HG03103 (cell line): ENCODE measurements around the gene BATF.

Experiments used
- ATAC-seq: cut with Tn5 transposase; IDR thresholded peaks from one replicate; pipeline ENCODE4 v1.9.1; 2021; ENCODE audit warnings: low read depth; ENCODE audit not compliant: unreplicated experiment

Gene BATF

DNA sequence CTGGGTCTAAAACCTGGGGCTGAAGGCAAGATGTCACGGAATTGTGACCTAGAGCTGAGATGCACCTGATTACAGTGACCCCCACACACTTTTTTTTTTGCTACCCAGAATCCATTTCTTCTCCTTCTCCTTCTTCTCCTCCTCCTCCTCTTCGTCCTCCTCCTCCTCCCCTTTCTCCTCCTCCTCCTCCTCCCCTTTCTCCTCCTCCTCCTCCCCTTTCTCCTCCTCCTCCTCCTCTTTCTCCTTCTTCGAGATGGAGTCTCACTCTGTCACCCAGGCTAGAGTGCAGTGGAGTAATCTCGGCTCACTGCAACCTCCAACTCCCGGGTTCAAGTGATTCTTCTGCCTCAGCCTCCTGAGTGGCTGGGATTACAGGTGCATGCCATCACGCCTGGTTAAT, 36.8 kb downstream of the BATF start:
- no peak for ATAC-seq

DNA sequence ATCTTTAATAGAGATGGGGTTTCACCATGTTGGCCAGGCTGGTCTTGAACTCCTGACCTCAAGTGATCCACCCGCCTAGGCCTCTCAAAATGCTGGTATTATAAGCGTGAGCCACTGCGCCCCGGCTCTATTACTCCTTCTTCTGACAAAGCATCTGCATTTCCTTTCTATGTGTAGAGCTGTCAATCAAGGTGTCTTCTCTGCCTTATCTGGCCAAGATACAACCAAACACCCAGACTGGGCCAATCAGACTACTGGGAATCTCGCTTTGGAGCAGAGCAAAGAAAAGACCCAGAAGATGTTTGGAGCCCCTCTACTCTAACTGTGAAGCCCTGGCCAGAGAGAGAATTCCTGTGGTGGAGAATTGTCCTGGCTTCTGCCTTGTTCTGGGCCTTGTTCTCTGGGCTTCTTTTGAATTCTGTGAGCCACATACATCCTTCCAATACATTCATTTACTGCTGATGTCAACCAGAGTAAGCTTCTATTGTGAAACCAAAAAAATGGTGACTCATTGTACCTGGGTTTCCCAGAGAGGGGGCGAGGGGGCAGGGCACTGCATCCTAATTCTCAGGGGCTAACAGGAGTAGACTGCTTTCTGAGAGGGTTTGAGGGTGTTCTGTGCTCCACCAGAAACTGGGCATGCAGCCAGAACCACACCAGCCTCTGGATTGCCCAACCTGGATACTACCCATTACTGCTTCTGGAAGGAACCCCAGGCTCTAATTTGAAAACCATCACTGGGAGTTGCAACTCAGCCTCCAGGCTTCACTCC, 37.4 kb downstream of the BATF start:
- no peak for ATAC-seq

DNA sequence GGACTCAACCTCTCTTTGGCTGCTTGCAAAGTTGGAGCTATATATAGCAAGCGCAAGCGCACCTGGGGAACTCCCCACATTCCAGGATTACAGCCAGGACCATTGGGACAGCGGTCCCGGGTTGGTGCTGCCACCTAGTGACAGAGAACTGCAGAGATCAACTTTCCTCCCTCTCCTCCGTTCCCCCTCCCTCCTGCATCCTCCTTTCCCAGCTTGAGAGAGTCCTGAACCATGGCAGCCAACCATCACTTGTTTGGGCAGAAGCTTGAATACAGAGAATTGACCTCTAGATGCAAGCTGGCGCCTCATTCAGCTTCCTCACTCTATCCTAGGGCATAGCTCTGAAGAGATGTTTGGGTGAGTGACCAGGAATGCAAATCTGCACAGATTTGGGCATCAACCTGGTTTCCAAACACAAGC, 38.8 kb downstream of the BATF start:
- no peak for ATAC-seq

DNA sequence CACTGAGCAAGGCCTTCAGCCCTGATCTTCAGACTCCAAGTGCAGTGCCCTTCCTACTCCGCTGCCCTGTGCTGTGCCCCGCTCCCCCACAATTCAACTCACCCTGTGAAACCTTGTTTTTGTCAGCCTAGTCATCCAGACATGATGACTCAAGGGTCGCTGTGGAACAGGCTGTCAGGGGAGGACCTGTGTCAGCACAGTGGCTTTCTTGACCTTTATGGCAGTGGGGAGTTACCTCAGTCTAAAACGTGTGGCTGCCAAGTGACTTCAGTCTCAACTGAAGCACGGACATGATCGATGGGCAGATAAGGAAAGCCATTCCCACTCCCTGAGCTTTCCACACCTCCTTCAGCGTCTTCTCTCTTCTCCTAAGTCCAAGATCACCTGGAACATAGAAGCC, 39.8 kb downstream of the BATF start:
- no peak for ATAC-seq

DNA sequence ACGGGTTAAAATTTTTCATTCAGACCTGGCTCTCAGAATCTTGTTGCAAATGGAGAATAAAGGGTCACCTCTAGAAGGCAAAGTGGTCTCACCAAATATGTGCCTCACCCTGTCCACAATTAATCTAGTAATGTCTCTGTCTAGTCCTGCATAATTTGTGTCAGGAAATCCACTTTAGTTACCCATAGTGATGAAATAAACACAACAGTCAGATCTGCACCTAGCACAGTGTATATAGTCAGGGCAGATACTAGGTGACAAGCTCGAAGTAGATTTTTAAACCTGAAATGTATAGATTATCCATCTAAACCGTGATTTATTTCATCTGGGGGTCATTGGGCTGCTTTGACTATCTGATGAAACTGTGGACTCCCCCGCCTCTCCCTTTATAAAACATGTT, 40.2 kb downstream of the BATF start:
- ATAC-seq: no peak

DNA sequence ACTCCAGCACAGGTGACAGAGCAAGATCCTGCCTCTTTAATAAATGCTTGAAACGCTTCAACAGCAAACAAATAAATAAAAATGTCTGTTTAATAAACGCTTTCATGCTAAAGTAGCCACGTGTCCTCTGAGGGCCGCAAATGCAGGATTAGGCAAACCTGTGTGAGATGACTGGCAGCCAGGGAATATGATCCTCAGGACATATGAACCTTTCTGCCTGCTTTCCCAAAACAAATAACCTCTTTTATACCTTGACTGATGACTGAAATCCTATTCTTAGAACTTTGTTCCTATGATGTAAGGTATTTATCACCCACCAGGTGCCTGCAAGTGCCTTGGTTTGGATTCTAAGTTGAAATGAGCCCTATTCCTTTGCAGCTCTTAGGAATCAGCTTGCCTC, 41.7 kb downstream of the BATF start:
- ATAC-seq: no peak

DNA sequence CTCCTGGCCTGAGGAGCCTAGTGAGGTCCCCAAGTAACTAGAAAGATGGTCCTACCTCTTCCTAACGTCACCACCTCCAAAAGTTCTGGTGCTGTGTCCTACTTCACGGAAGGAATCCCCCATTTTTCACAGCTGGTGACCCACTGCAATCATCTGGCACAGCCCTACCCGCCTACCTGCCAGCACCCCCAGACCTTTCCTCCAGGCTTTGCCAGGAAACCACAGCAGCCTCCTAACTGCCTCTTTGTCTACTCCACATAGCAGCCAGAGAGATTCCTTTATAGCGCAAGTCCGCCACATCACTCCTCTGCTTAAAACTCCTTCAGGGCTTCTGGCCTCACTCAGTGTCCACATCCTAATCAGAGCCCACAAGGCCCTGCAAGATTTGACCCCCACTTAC, 42.8 kb downstream of the BATF start:
- ATAC-seq: no peak

DNA sequence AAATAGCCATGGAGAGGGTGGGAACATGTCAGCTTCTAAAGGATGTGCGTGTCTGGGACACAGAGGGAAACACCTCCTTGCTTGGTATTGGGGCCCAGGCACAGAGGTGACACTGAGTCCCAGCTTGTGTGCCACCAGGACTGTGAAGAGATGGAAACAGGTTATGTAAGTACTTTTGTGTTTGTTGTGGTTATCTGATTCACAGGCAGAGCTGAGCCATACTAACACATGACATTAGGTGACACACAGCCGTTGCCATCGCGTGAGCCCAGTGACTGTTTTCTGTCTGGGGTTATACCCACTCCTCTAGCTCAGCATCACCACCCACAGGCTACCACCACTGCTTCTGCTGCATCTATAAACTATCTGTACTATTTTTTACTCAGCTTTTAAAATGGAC, 44.1 kb downstream of the BATF start:
- no peak for ATAC-seq

DNA sequence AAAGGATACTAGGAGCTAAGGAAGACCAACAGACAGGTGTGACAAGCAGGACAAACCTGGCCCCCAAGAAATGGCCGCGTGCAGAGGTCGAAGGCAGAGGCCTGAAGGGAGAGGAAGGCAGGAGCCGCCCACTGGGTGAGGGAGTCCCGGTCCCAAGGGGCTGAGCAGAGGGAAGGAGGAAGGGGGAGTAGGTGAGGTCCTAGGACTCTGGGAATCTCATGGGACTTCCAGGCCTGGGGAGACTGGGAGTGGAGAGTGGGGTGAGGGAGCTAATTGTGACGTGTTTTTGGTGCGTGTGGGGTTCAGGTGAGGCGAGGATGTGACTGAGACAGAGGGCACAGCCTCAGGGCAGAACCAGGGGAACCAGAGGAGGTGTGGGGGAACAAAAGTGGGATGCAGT, 44.5 kb downstream of the BATF start:
- ATAC-seq: no peak

DNA sequence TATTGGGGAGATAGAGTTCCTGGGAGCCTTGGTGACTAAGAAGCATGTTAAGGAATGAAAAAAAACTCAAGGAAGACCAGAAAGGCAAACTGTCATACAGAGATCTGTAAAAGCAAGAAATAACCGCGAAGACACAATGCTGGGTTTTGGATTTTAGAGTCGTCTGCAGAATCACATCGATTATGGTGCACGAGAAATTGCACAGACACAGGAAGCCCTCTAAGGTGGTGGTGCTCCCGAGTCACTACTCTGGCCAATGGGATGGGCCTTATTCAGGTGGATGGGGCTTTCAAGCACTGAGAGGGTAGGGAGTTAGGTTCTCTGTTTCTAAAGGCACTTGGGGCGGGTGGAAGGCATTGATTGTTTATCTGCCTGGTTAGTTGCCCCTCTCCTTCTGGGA, 45.9 kb downstream of the BATF start:
- ATAC-seq: no peak

DNA sequence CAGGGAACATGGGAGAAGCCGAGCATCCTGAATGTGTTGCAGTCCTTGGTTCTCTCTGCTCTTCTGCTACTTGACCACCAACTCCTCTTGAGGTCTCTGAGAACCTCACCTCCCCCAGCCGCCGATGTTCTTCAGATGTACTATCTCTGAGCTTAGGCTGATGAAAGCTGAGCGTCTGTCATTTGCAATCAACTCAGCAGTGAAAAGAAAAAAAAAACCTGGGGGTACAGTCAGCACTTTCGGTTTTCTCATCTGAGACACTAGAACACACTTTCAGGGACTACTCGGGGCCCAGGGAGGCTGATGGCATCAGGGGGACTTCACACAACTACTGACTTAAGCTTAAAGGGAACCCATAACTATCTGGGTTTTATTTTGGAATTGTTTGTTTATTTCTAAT, 46.5 kb downstream of the BATF start:
- ATAC-seq: no peak

DNA sequence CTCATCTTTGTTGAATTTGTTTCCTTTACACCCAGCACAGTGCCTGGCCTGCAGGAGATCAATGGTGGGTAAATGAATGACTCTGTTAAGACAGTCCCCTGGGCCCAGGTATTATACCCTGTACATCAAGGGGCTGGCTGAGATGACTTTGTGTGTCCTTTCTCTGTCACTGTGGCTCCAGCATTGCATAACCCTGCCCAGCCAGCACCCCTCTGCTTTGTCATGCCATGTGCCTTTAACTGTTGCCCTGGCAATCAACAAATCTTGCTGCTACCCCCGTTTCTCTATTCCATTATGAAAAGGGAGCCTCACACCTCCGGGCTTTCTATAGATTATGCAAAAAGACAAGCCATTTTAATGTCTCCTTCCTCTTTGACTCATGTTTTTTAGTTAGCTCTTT, 48.5 kb downstream of the BATF start:
- ATAC-seq: no peak

DNA sequence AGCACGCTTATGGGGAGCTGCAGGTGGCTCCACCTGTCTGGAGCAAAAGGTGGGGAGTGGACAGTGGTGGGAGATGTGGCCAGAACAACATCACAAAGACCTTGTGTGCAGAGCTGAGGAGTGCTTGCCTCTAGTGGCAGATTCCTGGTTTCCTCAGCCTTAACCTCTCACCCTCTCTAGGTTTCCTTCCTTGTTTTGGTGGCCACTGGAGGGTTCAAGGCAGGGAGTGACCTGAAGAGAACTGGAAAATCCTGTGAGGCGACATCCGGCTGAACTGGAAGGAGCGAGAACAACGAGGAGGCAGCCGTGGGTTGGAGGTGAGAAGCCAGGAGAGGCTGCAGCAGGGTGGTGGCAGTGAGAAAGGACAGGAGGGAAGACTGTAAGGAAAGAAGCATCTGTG, 49.8 kb downstream of the BATF start:
- no peak for ATAC-seq

DNA sequence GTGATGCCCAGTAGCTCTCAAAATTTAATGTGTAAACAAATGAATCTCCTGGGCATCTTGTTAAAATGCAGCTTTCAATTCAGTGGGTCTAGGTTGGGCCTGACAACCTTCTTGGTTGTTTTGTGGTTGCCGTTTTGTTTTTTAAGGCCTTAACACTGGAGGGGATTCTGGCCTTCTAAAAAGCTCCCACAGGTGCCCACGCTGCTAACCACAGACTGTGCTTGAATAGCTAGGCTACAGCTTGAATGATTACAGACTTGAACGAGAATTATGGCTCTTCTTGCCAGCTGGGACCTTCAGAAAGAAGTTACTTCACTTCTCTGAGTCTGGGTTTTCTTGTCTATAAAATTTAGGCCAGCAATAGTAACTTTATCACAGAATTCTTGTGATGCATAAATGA, 54.8 kb downstream of the BATF start:
- ATAC-seq: no peak

DNA sequence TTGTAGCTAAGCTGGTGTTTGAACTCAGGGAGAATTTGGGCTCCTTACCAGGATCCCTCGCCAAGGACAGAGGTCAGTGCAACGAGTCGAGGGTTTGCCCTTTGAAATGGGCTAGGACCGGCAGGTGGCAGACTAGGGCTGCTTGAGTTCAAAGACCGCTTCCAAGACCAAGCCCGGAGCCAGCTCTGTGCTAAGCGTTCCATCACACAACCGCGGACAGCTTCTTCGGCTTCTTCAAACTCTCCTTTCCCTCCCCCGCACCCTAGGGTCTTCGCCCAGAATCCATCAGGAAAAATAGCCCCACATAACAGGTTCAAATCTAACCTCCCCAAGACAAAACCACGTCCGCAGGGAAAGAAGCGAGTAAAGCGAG, 55.4 kb downstream of the BATF start:
- peak; percentile 81 for ATAC-seq

DNA sequence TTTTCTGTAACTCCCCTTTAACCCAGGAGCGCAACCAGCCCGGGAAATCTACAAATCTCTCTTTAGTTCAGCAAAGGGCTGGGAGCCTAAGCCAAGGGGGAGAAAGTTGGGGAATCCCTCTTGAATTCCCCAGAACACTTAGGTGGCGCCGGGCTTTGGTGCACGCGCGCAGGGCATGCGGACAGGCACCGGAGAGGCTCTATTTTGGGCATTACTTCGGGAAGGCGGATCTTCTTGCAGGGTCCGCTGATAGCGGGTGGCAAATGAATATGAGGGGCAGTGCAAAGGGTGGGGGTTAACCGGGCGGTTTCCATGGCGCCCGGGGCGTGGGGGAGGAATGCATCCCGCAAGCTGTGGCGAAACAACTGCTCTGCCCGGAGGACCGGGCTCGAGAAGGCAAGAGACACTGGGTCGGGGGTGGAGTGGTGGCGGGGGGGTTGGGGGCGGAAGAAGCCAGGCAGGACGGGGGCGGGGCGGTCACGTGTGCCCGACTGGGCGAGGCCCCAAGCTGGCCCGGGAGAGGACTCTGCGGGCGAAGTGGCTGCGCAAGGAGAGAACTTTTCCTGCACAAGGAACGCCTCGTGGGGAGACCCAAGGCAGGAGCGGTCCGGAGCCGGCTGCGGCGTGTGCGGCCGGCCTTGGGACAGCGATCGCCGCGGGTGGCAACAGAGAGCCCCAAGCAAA, 56.0 kb downstream of the BATF start, which contains the start of gene FLVCR2:
Gene FLVCR2, plus strand, starts transcription at position 519 of the 684 bp plus-strand sequence. CDS start 353 bp downstream, outside the sequence.
- peak; percentile 29 for ATAC-seq

DNA sequence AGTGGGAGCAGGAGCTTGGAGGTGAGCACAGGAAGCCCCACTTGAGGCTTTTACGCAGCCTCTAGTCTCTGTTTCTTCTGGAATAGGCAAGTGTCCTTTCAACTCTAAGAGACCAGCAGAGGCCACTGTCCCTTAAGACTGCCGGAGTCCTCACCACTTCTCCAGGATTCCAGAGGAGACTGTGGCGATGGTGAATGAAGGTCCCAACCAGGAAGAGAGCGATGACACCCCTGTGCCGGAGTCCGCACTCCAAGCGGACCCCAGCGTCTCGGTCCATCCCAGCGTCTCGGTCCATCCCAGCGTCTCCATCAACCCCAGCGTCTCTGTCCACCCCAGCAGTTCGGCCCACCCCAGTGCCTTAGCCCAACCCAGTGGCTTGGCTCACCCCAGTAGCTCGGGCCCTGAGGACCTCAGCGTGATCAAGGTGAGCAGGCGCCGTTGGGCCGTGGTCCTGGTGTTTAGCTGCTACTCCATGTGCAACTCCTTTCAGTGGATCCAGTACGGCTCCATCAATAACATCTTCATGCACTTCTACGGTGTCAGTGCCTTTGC, 56.6 kb downstream of the BATF start:
- ATAC-seq: no peak

DNA sequence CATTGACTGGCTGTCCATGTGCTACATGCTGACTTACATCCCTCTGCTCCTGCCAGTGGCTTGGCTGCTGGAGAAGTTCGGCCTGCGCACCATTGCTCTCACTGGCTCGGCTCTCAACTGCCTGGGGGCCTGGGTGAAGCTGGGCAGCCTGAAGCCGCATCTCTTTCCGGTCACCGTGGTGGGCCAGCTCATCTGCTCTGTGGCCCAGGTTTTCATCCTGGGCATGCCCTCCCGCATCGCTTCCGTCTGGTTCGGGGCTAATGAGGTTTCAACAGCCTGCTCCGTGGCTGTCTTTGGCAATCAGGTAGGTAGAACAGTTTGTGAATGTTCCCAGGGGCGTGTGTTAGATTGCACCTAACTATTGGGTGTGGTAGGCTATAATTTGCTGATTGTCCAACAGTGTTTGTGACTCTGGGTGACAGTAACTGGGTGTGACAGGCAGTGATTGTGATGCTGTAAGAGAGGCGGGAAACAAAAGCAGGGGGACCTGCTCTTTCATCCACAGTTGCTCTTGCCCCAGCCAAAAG, 57.1 kb downstream of the BATF start:
- no peak for ATAC-seq

DNA sequence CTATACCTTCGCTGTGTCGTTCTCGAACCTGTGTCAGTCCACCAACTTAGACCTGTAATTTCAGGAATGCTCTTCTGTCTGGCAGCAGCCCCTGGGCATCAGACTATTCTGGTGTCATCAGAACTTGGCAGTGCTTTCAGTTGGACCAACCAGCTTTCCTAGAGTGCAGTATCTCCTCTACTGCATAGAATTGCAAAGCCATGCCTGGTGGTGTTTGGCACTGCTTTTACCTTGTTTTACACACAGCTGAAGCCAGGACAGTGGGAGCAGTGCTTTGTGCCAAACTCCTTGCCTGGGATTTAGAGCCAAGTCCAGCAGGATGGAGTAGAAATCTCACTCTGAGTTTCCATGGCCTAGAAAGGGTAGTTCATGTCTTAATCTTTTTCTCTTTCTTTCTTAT, 57.6 kb downstream of the BATF start:
- ATAC-seq: no peak

DNA sequence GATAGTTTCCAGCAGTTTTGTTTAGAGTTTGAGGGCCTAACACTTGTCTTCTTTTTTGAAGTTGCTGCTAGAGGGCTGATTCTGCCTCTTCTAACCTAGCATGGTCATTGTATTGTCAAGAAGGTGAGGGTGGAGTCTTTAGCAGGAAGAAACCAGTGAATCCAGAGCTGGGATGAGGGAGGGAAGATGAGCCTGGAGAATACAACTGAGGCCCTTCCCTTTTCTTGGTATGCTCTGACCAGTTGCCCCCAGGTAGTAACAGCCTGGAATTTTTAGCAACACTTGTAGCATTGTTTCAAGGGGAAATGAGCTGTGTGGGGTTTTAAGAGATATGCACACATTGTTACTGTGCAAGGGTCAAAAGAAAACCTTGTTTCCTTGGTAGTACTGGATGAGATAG, 65.1 kb downstream of the BATF start:
- ATAC-seq: no peak

DNA sequence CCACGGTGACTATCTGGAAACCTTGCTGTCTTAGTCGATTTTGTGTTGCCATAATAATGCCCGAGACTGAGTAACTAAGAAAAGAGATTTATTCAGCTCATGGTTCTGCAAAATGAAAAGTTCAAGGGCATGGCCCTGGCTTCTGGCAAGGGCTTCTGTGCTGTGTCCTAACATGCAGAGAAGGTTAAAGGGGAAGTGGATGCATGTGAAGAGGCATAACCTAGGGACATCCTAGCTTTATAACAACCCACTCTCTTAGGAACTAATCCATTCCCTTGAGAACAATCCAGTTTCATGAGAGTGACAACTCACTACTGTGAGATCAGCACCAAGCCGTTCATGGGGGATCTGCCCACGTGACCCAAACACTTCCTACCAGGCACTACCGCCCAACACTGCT, 67.7 kb downstream of the BATF start:
- no peak for ATAC-seq
